Measurements from ENCODE around the gene OTOF. TPM values are rescaled to one million over a fixed set of nuclear protein-coding genes. Genes with fewer than 3 reads are reported as not detected.

Gene OTOF
- total and polyA plus RNA-seq, 2 experiments from 2014 or later: 0.38 to 0.43 TPM

DNA sequence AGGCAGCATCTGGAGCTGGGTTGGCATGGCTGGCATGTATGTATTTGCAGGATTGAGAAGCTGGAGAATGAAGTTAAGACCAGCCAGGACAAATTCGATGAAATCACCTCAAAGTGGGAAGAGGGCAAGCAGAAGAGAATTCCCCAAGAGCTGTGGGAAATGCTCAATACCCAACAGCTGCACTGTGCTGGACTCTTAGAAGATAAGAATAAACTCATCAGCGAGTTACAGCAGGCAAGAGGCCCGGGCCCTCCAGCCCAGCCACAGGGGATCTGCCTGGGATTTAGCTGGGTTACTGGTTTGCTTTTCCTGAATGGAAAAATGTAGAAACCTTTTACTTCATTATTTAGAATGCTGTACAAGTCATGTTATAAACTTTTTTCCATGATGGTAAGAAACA is 53.7 kb downstream of the OTOF start:
- Histone ChIP-seq H3K4me1 (ENCODE audit: insufficient read depth) (no peaks in the 10 kb centered on the region), H3F3A (ENCODE audit: insufficient read depth) (no peaks in the 10 kb centered on the region), H4K20me1 (ENCODE audit: insufficient read depth) (no peaks in the 10 kb centered on the region), H3K4me2 (ENCODE audit: unreplicated experiment) (no peak overlapping the region), H3K79me2 (ENCODE audit: insufficient read depth) (no peaks in the 10 kb centered on the region), H3K27ac (no peak overlapping the region), H3K27me3 (replicated peaks; ENCODE audit: insufficient read depth) (peaks cover 4% of the 10 kb centered on the region; the same call in 1 of the 2 replicates), H3K9me3 (ENCODE audit: low read depth) (no peaks in the 10 kb centered on the region), H3K36me3 (ENCODE audit: low read depth) (no peaks in the 10 kb centered on the region), H3K9me2 (ENCODE audit: insufficient read depth) (no peaks in the 10 kb centered on the region), H3K4me3 (no peak overlapping the region), H2AFZ (no peak overlapping the region), H3K9ac (no peak overlapping the region)
- WGBS, 2 experiments (ENCODE audit: low coverage in 1 of 2, low lambda C conversion rate in 2 of 2, missing lambda C conversion rate in 2 of 2): 41 to 51% methylated on average over 3 of the region's 3 CpGs
- in situ Hi-C loops (cut with MboI): no loop called here
- TF ChIP-seq EZH2 (IDR thresholded peaks at IDR 0.05; ENCODE audit: insufficient read depth, poor library complexity, severe bottlenecking) (no peak), EZH2phosphoT487 (IDR thresholded peaks at IDR 0.05; ENCODE audit: insufficient read depth, low read depth) (no peak)
- DNase-seq: no peak

DNA sequence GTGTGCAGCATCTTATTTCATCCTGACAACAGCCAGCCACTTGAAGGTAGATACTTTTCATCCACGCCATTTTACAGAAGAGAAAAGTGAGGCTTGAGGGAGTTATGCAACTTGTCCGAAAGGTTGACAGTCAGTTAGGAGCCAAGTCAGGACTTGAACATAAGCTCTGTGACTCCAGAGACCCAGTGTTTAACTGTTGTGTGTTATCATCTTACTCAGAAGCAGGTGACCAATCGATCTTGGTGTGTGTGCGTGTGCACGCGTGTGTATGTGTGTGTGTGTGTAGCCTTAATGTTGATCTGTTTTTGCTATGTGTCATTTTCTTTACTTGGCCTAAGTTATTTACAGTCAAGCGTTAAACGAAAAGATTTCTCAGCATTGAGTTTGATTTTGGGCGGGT is 54.2 kb downstream of the OTOF start:
- in situ Hi-C loops (cut with MboI): no loop called here
- Histone ChIP-seq H2AFZ (no peak overlapping the region), H3K4me2 (ENCODE audit: unreplicated experiment) (no peak overlapping the region), H3K27me3 (replicated peaks; ENCODE audit: insufficient read depth) (peaks cover 7% of the 10 kb centered on the region; the same call in 1 of the 2 replicates), H4K20me1 (ENCODE audit: insufficient read depth) (no peaks in the 10 kb centered on the region), H3K36me3 (ENCODE audit: low read depth) (no peaks in the 10 kb centered on the region), H3K9me2 (ENCODE audit: insufficient read depth) (no peaks in the 10 kb centered on the region), H3K9me3 (ENCODE audit: low read depth) (no peaks in the 10 kb centered on the region), H3K27ac (no peak overlapping the region), H3K4me3 (no peak overlapping the region), H3K79me2 (ENCODE audit: insufficient read depth) (no peaks in the 10 kb centered on the region), H3K4me1 (ENCODE audit: insufficient read depth) (no peaks in the 10 kb centered on the region), H3F3A (ENCODE audit: insufficient read depth) (no peaks in the 10 kb centered on the region), H3K9ac (no peak overlapping the region)
- no peak for DNase-seq
- TF ChIP-seq EZH2 (IDR thresholded peaks at IDR 0.05; ENCODE audit: insufficient read depth, poor library complexity, severe bottlenecking): no peak
- 79% methylated on average over 9 of the region's 9 CpGs for WGBS, 2 experiments (ENCODE audit: low coverage in 1 of 2, low lambda C conversion rate in 2 of 2, missing lambda C conversion rate in 2 of 2)

DNA sequence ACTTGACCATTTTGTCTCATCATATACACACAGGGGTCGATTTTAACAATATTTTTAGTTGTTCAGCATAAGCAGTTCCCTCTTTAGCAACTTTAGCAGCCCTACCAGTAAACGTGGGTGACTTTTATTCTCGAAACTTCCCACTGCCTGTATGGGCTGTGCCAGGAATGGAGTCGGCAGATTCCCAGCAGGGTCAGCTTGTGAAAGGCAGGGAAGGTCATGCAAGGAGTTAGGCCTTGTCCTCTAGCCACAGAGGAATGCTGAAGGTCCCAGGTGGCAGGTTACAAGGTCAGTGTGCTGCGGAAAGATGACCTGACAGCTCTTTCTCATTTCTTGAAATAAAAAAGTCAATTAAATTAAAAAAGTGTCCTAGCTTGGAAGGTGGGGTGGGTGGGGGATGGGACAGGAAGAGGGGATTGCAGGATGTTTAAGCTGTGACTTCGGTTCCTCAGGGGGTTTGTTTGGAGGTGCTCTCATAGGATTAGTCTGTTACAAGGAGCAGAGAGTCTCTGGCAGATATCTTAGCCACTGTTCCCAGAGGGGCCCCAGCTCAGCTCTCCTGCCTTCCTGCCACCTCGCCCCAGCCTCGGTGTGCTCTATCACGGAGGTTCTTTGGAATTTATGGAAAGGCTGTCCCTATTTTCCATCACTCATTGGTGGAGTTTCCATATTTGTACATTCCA is 54.8 kb downstream of the OTOF start:
- Histone ChIP-seq H3K79me2 (ENCODE audit: insufficient read depth) (no peaks in the 10 kb centered on the region), H3K4me1 (ENCODE audit: insufficient read depth) (no peaks in the 10 kb centered on the region), H3F3A (ENCODE audit: insufficient read depth) (no peaks in the 10 kb centered on the region), H3K27me3 (replicated peaks; ENCODE audit: insufficient read depth) (peaks cover 7% of the 10 kb centered on the region; the same call in 1 of the 2 replicates), H3K4me2 (ENCODE audit: unreplicated experiment) (no peak overlapping the region), H3K9me2 (ENCODE audit: insufficient read depth) (no peaks in the 10 kb centered on the region), H3K9me3 (ENCODE audit: low read depth) (no peaks in the 10 kb centered on the region), H3K36me3 (ENCODE audit: low read depth) (no peaks in the 10 kb centered on the region), H3K4me3 (no peak overlapping the region), H3K9ac (no peak overlapping the region), H4K20me1 (ENCODE audit: insufficient read depth) (no peaks in the 10 kb centered on the region), H3K27ac (no peak overlapping the region), H2AFZ (no peak overlapping the region)
- TF ChIP-seq EZH2phosphoT487 (IDR thresholded peaks at IDR 0.05; ENCODE audit: insufficient read depth, low read depth) (no peak), EZH2 (IDR thresholded peaks at IDR 0.05; ENCODE audit: insufficient read depth, poor library complexity, severe bottlenecking) (no peak)
- WGBS, 2 experiments (ENCODE audit: low coverage in 1 of 2, low lambda C conversion rate in 2 of 2, missing lambda C conversion rate in 2 of 2): 51 to 52% methylated on average over 8 to 9 of the region's 9 CpGs
- DNase-seq: no peak
- in situ Hi-C loops (cut with MboI): no loop called here

DNA sequence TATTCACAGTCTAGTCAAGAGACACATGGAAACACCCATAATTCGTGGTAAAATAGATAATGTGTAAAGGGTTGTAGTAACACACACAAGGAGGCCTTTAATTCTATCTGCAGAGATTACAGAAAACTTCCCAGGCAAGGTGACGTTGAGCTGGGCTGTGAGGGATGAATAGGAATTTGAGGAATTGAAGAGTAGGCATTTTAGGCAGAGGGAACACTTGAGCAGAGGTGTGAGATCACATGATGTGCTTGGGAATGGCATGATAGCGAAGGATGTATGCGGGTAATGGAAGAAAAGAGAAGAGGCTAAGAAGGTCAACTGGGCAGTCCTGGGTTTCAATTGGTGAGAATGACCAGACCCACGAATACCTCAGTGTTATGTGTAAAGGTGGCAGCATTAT is 56.0 kb downstream of the OTOF start:
- H3F3A ChIP-seq (ENCODE audit: insufficient read depth): no peaks in the 10 kb centered on the region
- TF ChIP-seq EZH2phosphoT487 (IDR thresholded peaks at IDR 0.05; ENCODE audit: insufficient read depth, low read depth) (no peak), EZH2 (IDR thresholded peaks at IDR 0.05; ENCODE audit: insufficient read depth, poor library complexity, severe bottlenecking) (no peak)
- H4K20me1 ChIP-seq (ENCODE audit: insufficient read depth): no peaks in the 10 kb centered on the region
- H3K27ac ChIP-seq: no peak overlapping the region
- H3K27me3 ChIP-seq (replicated peaks; ENCODE audit: insufficient read depth): peaks cover 7% of the 10 kb centered on the region; the same call in 1 of the 2 replicates
- H3K9ac ChIP-seq: no peak overlapping the region
- H2AFZ ChIP-seq: no peak overlapping the region
- in situ Hi-C loops (cut with MboI): no loop called here
- H3K9me2 ChIP-seq (ENCODE audit: insufficient read depth): no peaks in the 10 kb centered on the region
- no peak for DNase-seq
- H3K4me2 ChIP-seq (ENCODE audit: unreplicated experiment): no peak overlapping the region
- no peaks in the 10 kb centered on the region for H3K4me1 ChIP-seq (ENCODE audit: insufficient read depth)
- no peaks in the 10 kb centered on the region for H3K79me2 ChIP-seq (ENCODE audit: insufficient read depth)
- 70 to 73% methylated on average over 5 of the region's 5 CpGs for WGBS, 2 experiments (ENCODE audit: low coverage in 1 of 2, low lambda C conversion rate in 2 of 2, missing lambda C conversion rate in 2 of 2)
- H3K9me3 ChIP-seq (ENCODE audit: low read depth): no peaks in the 10 kb centered on the region
- no peaks in the 10 kb centered on the region for H3K36me3 ChIP-seq (ENCODE audit: low read depth)
- H3K4me3 ChIP-seq: no peak overlapping the region
